NCI-H128 (cell line): ENCODE measurements around the gene UTP4.

Experiments used
- DNase-seq: peaks from one replicate; lab custom pipeline; 2025; ENCODE audit not compliant: unreplicated experiment; lab: John Stamatoyannopoulos, UW

The UTP4 gene

GRCh38 chr16:69132424-69133252 lies at the start of gene UTP4, which contains the start of gene CHTF8:
UTP4 (plus strand) TSS chr16:69132649; CDS start chr16:69133460, 811 bp downstream.
CHTF8 (minus strand) TSS chr16:69132588; CDS start chr16:69121458, 11,130 bp downstream.
- peak; percentile 45 for DNase-seq

DNA sequence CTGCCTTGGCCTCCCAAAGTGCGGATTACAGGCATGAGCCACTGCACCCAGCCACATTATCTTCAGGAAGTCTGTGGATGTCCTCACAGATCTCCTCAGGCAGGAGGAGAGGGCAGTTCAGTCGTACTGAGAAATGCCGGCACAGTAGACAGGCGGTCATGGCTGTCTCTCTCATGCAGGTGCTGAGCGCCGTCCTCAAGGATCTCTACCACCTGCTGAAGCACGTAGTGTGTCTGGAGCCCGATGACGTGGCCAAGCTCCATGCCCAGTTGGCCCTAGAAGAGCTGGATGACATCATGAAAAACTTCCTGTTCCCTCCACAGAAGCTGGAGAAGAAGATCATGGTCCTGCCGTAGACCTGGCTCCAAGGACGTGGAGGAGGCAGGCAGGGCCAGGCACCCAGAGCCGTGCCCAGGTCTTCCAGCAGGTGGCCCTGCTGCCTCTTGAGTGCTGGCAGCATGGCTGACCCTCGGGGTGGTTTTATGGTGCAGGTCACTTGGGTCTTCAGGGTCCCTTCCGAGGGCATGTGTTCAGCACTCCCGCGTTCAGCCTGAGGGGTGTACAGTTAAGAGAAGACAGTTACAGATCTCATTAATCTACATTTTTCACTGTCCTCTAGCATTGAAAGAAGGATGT lies 49.0 kb upstream of the UTP4 start:
- DNase-seq = no peak

GRCh38 chr16:69084289-69084688 lies 48.2 kb upstream of the UTP4 start:
- DNase-seq = no peak

- DNase-seq = no peak
These were observed 47.3 kb upstream of the UTP4 start for GRCh38 chr16:69085032-69085695.

- no peak for DNase-seq
These were observed 45.3 kb upstream of the UTP4 start for GRCh38 chr16:69087161-69087581.

GRCh38 chr16:69088684-69089083 lies 43.8 kb upstream of the UTP4 start:
- DNase-seq = no peak

GRCh38 chr16:69089091-69089910 lies 43.1 kb upstream of the UTP4 start:
- DNase-seq = peak; percentile 39

DNA sequence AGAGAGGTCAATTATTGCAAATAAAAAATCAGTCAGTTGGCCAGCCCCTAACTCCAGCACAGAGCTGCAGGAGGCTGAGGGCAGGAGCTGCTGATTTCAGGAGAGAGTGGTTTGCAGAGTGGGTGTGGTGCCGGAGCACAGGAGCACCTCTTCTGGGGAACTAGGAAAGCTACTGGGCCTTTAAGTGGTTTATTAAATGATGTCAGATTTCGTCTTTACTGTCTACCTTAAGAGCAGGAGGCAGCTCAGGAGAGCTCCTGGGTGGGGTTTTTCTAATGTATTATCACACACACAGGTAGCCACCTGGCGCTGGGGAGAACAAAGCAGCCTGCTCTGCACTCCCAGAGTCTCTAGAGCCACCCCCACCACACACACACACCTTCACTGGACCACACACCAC lies 38.5 kb upstream of the UTP4 start:
- no peak for DNase-seq

GRCh38 chr16:69094501-69094900 lies 37.9 kb upstream of the UTP4 start:
- DNase-seq = no peak

- DNase-seq = no peak
These were observed 37.3 kb upstream of the UTP4 start for GRCh38 chr16:69095193-69095592.

DNA sequence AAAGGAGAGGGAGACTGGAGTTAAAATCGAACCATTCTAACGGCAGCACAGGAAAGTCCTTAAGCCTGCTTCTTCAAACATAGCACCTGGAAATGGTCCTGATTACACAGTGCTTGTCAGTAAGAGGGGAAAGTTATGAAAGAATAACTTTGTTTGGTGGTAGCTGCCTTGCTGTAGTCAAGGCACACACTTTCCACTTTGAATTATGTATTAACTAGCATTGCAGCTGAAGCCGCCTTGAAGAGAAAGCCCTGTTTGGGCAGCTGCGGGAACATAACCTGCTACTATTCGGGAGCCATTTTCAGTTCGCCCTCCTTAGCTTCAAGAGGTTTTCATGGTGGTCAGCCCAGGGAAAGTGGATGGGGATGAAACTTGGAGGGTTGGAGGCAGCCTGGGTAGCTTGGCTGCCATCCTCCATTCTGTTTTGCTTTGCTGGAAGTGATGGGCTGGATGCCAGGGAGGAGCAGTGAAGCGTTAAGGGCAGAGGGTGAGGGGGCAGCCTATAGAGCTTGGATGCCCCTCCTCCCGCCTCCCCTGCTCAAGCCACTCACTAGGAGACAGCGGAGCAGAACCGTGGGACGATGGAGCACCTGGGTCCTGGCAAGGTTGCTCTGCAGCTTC lies 32.3 kb upstream of the UTP4 start:
- no peak for DNase-seq

- no peak for DNase-seq
These were observed 26.7 kb upstream of the UTP4 start, which contains the start of gene HAS3 for GRCh38 chr16:69105501-69106361. HAS3 (plus strand) TSS chr16:69105653; CDS start chr16:69109396, 3,743 bp downstream.

DNA sequence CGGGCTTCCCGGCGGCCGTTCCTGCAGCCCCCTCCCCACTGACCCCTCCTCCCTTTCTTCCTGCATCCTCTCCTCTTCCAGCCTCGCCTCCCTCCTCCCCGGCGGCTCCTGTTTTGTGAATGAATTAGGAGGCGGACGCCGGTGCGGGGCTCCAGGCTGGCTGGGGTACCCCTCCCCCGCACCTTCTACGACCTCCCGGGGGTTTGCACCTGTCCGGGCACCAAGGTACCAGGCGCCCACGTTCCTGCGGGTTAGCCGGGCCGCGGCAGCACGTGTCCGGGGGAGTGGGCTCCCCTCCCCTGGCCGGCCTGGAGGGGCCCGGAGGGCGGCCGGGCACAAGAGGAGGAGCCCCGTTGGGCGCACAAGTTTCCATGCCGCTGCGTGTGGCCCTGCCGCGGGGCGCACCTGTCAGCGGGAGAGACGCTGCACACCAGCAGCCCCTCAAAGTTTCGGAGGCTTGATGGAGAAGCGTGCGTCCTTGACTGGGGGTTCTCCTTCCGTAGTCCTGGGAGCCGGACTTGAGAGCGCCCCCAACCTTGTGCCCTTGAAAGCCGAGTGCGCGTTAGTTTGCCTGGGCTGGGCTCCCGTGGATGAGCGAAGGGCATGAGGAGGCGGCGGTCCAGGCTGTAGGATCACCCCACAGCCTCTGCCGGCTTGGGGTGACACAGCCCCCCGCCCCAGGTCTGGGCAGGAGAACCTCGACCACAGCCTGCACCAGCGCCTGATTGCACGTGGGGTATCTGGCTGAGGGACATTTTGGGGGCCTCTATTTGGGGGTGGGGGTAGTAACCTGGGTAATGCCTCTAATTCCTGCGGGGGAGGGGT lies 25.7 kb upstream of the UTP4 start:
- DNase-seq = no peak

- DNase-seq = no peak
These were observed 25.0 kb upstream of the UTP4 start for GRCh38 chr16:69107316-69107962.

DNA sequence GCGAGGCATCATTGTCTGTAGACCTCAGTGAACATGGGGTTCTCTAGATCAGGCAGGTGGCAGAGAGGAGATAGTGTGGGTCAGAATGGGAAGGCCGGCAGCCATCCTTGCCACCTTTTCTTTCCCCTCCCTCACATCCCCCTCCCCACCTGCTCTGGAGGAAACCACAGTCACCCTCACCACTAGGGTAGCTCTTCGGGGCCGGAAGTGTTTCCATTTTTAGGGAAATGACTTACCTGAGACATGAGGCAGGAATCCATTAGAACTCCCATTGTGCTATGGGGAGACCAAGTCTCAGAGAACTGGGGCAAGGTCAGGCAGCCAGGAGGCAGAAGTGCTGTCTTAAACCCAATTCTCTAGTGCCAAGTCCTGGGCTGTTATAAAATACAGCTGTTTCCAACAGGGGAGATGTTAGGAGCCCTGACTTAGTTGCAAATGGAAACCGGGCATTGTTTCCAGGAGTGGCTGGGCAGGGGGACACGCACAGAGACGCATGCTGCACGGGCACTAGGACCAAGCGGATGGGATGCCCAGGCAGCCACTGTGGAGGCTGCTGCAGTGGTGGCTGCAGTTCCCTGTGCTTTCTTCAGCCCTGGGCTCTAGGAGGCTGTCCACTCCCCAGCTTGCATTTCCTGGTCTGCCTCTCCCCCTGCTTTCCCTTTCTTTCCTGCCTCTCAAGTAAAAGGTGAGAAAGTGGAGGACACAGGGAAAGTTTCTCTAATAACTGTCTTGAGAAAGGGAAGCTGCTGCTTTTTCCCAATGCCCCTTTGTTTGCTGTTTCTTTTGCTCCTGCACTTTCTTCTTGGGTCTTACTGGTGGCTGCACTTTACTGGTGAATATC lies 24.2 kb upstream of the UTP4 start:
- DNase-seq = no peak

DNA sequence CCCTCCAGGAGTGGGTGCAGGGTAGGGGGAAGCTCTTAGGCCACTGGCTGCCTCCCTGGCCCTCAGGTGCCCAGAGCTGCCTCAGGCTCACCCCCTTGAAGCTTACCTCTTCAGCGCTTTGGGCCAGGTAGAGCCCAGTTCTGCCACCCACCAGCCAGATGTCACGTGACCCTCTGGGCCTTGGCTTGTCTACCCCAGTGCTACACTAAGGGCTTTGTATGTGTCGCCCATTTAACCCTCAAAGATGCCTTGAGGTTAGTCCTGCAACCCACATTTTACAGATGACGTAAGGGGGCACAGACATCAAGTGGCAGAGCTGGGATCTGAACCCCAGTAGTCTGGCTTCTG lies 23.6 kb upstream of the UTP4 start:
- no peak for DNase-seq
